ENCODE measurements around the gene PTPRE. TPM values are rescaled to one million over a fixed set of nuclear protein-coding genes. Genes with fewer than 3 reads are reported as not detected.

PTPRE gene
- polyA plus RNA-seq, 1 of the 3 experiments (the other 2 are of a cell fraction): 11.8 TPM

DNA sequence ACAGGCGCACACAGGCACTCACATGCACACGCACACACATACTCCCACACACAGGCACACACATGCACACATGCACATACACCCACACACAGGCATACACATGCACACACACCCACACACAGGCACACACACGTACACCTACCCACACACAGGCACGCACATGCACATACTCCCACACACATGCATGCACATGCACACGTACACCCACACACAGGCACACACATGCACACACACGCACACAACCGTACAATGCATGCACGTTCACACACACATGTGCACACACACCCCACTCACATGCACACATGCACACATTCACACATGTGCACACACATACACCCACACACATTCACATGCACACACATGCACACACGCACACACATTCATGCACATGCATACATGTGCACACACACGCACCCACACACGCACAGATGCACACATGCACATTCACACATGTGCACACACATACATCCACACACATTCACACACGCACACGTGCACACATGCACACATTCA is 160.0 kb downstream of the PTPRE start:
- H3K4me2 ChIP-seq: no peak overlapping the region
- H4K20me1 ChIP-seq (ENCODE audit: insufficient read depth): no peaks in the 10 kb centered on the region
- H3K9ac ChIP-seq: no peak overlapping the region
- no peaks in the 10 kb centered on the region for H3K9me3 ChIP-seq
- H3K9me2 ChIP-seq: no peaks in the 10 kb centered on the region
- H2AFZ ChIP-seq (ENCODE audit: low read depth): no peak overlapping the region
- H3F3A ChIP-seq (replicated peaks; ENCODE audit: insufficient read depth): peaks cover 4% of the 10 kb centered on the region
- 90% methylated on average over 13 of the region's 13 CpGs for WGBS (ENCODE audit: low lambda C conversion rate)
- peaks cover 0 to 32% of the 10 kb centered on the region in 2 experiments for H3K36me3 ChIP-seq (replicated peaks in 1 of 2; ENCODE audit: control insufficient read depth in 1 of 2, insufficient read depth in 2 of 2, low read length in 1 of 2)
- H3K27me3 ChIP-seq (ENCODE audit: insufficient read depth): no peaks in the 10 kb centered on the region
- DNase-seq: no peak
- peaks cover 0 to 3% of the 10 kb centered on the region in 2 experiments; a peak in 1 of 4 replicates for H3K4me1 ChIP-seq (ENCODE audit: control insufficient read depth in 1 of 2, insufficient read depth in 2 of 2, low read depth in 1 of 2, low read length in 1 of 2)
- ChIA-PET CTCF (no interaction called here), POLR2A (no interaction called here)
- no peak overlapping the region for H3K27ac ChIP-seq (ENCODE audit: low read depth in 2 of 2, low read length in 1 of 2)
- no peaks in the 10 kb centered on the region for H3K79me2 ChIP-seq (ENCODE audit: insufficient read depth)
- no peak overlapping the region for H3K4me3 ChIP-seq (ENCODE audit: low read depth in 2 of 2, low read length in 1 of 2)
- TF ChIP-seq IRF3 (IDR thresholded peaks at IDR 0.05; ENCODE audit: low read depth, low read length) (no peak), FOXM1 (IDR thresholded peaks at IDR 0.05; ENCODE audit: low read depth) (no peak), EP300 (IDR thresholded peaks at IDR 0.05; ENCODE audit: borderline replicate concordance in 1 of 2, low read depth in 1 of 2, low read length in 1 of 2) (no peak), JUND (IDR thresholded peaks at IDR 0.05) (no peak), REST (IDR thresholded peaks at IDR 0.05; ENCODE audit: low read depth, low read length) (no peak), EZH2phosphoT487 (IDR thresholded peaks at IDR 0.05; ENCODE audit: borderline replicate concordance, low read depth) (no peak), ELF1 (IDR thresholded peaks at IDR 0.05) (no peak), NRF1 (IDR thresholded peaks at IDR 0.05; ENCODE audit: low read depth, low read length) (no peak), POLR2AphosphoS5 (IDR thresholded peaks at IDR 0.05; ENCODE audit: low read depth, low read length) (no peak), CTCF (IDR thresholded peaks at IDR 0.05) (no peak), GATA2 (CRISPR knock-in tag; IDR thresholded peaks at IDR 0.05) (no peak), CHD2 (IDR thresholded peaks at IDR 0.05; ENCODE audit: low read length, partially characterized antibody) (no peak), TEAD4 (IDR thresholded peaks at IDR 0.05; ENCODE audit: borderline replicate concordance, insufficient read depth) (no peak), RXRA (IDR thresholded peaks at IDR 0.05; ENCODE audit: borderline replicate concordance, low read depth) (no peak), MXI1 (IDR thresholded peaks at IDR 0.05; ENCODE audit: low read depth, low read length) (no peak), NFIC (IDR thresholded peaks at IDR 0.05; ENCODE audit: borderline replicate concordance) (no peak)
- TF ChIP-seq, protein P1, sequence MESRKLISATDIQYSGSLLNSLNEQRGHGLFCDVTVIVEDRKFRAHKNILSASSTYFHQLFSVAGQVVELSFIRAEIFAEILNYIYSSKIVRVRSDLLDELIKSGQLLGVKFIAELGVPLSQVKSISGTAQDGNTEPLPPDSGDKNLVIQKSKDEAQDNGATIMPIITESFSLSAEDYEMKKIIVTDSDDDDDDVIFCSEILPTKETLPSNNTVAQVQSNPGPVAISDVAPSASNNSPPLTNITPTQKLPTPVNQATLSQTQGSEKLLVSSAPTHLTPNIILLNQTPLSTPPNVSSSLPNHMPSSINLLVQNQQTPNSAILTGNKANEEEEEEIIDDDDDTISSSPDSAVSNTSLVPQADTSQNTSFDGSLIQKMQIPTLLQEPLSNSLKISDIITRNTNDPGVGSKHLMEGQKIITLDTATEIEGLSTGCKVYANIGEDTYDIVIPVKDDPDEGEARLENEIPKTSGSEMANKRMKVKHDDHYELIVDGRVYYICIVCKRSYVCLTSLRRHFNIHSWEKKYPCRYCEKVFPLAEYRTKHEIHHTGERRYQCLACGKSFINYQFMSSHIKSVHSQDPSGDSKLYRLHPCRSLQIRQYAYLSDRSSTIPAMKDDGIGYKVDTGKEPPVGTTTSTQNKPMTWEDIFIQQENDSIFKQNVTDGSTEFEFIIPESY (IDR thresholded peaks at IDR 0.05; ENCODE audit: borderline replicate concordance, low read depth): no peak
